HG03342 (cell line): ENCODE data around the gene ADGRG2.
"Not testable (repeated sequence)": the region's sequence is repeated elsewhere in the genome, so short reads cannot be mapped to it uniquely, and the experiment has no call there.

Experiments used
- ATAC-seq: cut with Tn5 transposase; IDR thresholded peaks from one replicate; pipeline ENCODE4 v1.9.1; 2021; ENCODE audit warnings: mild to moderate bottlenecking, moderate library complexity; ENCODE audit not compliant: unreplicated experiment

ADGRG2 gene

GRCh38 chrX:19089555-19090040 lies 32.7 kb downstream of the ADGRG2 start:
- ATAC-seq, result no peak

GRCh38 chrX:19086102-19086772 lies 36.0 kb downstream of the ADGRG2 start:
- ATAC-seq, result no peak

- no peak for ATAC-seq
Measured at GRCh38 chrX:19085666-19086065, 36.6 kb downstream of the ADGRG2 start.

- ATAC-seq, result no peak
Measured at GRCh38 chrX:19075754-19076153, 46.5 kb downstream of the ADGRG2 start.

- ATAC-seq, result no peak
Measured at GRCh38 chrX:19072372-19072771, 49.9 kb downstream of the ADGRG2 start.

GRCh38 chrX:19070555-19070994 lies 51.7 kb downstream of the ADGRG2 start:
- no peak for ATAC-seq

- ATAC-seq, result not testable (repeated sequence)
Measured at GRCh38 chrX:19066987-19067386, 55.3 kb downstream of the ADGRG2 start.

- no peak for ATAC-seq
Measured at GRCh38 chrX:19065535-19065934, 56.7 kb downstream of the ADGRG2 start.

- no peak for ATAC-seq
Measured at GRCh38 chrX:19064175-19064574, 58.1 kb downstream of the ADGRG2 start.

- no peak for ATAC-seq
Measured at GRCh38 chrX:19063030-19063429, 59.2 kb downstream of the ADGRG2 start.

- no peak for ATAC-seq
Measured at GRCh38 chrX:19059067-19059466, 63.2 kb downstream of the ADGRG2 start.

- ATAC-seq, result no peak
Measured at GRCh38 chrX:19057856-19058255, 64.4 kb downstream of the ADGRG2 start.

- ATAC-seq, result no peak
Measured at GRCh38 chrX:19049110-19049509, 73.2 kb downstream of the ADGRG2 start.

- ATAC-seq, result no peak
Measured at GRCh38 chrX:19046343-19047215, 75.7 kb downstream of the ADGRG2 start.

GRCh38 chrX:19040373-19040772 lies 81.9 kb downstream of the ADGRG2 start:
- no peak for ATAC-seq

GRCh38 chrX:19034025-19034424 lies 88.2 kb downstream of the ADGRG2 start:
- no peak for ATAC-seq

GRCh38 chrX:19030805-19031204 lies 91.5 kb downstream of the ADGRG2 start:
- no peak for ATAC-seq

- no peak for ATAC-seq
Measured at GRCh38 chrX:19028560-19028959, 93.7 kb downstream of the ADGRG2 start.

GRCh38 chrX:19024366-19024765 lies 97.9 kb downstream of the ADGRG2 start:
- no peak for ATAC-seq

- no peak for ATAC-seq
Measured at GRCh38 chrX:19019996-19020395, 102.3 kb downstream of the ADGRG2 start.

GRCh38 chrX:19017271-19017670 lies 105.0 kb downstream of the ADGRG2 start:
- no peak for ATAC-seq

GRCh38 chrX:19016614-19017013 lies 105.7 kb downstream of the ADGRG2 start:
- ATAC-seq, result not testable (repeated sequence)
